HG02610 (cell line): ENCODE measurements around the gene ZNF77.
A peak's percentile ranks its signal among the peaks of the same experiment; 100 is the strongest.
"Not testable (repeated sequence)": the region's sequence is repeated elsewhere in the genome, so short reads cannot be mapped to it uniquely, and the experiment has no call there.

Experiments
- ATAC-seq: cut with Tn5 transposase; IDR thresholded peaks from one replicate; pipeline ENCODE4 v1.9.1; 2021; ENCODE audit warnings: mild to moderate bottlenecking, moderate library complexity; ENCODE audit not compliant: unreplicated experiment

The ZNF77 gene

GRCh38 chr19:2922987-2923386 lies 21.8 kb downstream of the ZNF77 start:
- no peak for ATAC-seq

GRCh38 chr19:2917275-2918184 lies 27.2 kb downstream of the ZNF77 start:
- no peak for ATAC-seq

GRCh38 chr19:2912306-2912705 lies 32.5 kb downstream of the ZNF77 start:
- ATAC-seq, result no peak

- ATAC-seq, result no peak
These were observed 38.1 kb downstream of the ZNF77 start for GRCh38 chr19:2906631-2907195.

GRCh38 chr19:2905918-2906519 lies 38.8 kb downstream of the ZNF77 start:
- no peak for ATAC-seq

- not testable (repeated sequence) for ATAC-seq
These were observed 41.4 kb downstream of the ZNF77 start for GRCh38 chr19:2903326-2903725.

- ATAC-seq, result no peak
These were observed 42.1 kb downstream of the ZNF77 start for GRCh38 chr19:2902590-2903218.

GRCh38 chr19:2900296-2901252 lies 44.2 kb downstream of the ZNF77 start, which contains the start of gene ZNF57:
TSS of gene ZNF57 (plus strand) at chr19:2900928. CDS start at chr19:2901046, 118 bp downstream.
- peak; percentile 93 for ATAC-seq

- no peak for ATAC-seq
These were observed 48.1 kb downstream of the ZNF77 start for GRCh38 chr19:2896694-2897093.

- ATAC-seq, result not testable (repeated sequence)
These were observed 54.2 kb downstream of the ZNF77 start for GRCh38 chr19:2890531-2890930.

- no peak for ATAC-seq
These were observed 56.0 kb downstream of the ZNF77 start for GRCh38 chr19:2888731-2889224.

- ATAC-seq, result no peak
These were observed 57.3 kb downstream of the ZNF77 start for GRCh38 chr19:2887391-2887914.

GRCh38 chr19:2885736-2886135 lies 59.0 kb downstream of the ZNF77 start:
- no peak for ATAC-seq

GRCh38 chr19:2883686-2884439 lies 60.9 kb downstream of the ZNF77 start:
- no peak for ATAC-seq
